GM19324 (cell line): ENCODE results near the gene JAKMIP1.
"Not testable (repeated sequence)": the region's sequence is repeated elsewhere in the genome, so short reads cannot be mapped to it uniquely, and the experiment has no call there.

Source experiments
- ATAC-seq: cut with Tn5 transposase; IDR thresholded peaks from one replicate; pipeline ENCODE4 v1.9.1; 2021; ENCODE audit warnings: mild to moderate bottlenecking, moderate library complexity; ENCODE audit not compliant: unreplicated experiment, low FRiP score

The JAKMIP1 gene

DNA sequence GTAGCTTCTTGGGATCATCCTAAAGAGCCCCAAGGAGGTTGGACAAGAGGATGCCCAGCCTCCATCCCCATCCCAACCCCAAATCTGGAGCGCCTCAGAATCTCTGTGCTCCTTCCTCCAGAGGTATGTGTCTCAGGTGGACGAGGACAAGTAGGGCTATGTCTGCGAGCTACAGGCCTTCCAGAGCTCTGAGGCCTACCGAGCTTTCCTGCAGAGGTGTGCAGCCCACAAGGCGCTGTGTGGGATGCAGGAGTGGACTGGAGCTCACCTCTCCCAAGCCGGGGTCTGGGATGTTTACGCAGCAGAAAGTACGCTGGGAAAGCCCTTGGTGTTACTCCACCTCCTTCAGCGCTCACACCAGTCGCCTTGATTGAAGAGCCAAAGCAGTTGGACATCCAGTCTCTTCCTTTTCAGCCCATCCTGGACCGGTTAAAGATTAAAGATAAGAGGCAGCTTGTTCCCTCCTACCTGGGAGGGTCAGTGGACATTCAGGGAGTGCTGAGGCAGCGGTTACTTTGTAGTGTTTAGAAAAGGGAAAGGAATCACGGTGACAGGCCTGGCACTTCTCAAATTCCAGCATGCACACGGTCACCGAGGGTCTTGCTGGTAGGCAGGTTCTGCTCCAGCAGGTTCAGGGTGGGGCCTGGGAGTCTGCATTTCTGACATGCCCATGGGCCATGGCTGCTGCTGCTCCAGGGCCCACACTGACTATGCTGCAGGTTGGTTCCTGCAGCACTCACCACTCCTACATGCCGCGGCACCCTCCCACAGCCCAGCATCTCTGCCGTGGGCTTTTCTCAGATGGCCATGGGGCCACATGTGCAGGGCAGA, 29.5 kb upstream of the JAKMIP1 start:
- no peak for ATAC-seq

DNA sequence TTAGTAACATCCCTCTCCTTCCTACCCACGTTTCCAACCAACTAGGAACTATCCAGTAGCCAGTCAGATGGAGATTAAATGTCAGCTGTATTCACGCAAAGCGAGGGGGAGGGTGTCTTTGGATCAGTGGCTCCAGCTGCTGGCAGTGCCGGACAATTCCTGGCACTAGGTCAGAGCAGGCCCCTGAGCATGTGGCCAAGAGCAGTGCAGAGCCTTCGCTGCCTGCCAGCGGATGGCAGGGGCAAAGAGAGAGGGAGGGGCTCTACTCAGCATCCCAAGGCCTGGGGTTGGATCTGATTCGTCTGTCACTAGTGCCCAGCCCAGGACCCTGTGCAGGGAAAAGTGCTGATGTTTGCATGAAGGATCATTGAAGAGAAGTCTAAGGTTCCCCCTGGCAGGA, 28.7 kb upstream of the JAKMIP1 start:
- ATAC-seq, result no peak

DNA sequence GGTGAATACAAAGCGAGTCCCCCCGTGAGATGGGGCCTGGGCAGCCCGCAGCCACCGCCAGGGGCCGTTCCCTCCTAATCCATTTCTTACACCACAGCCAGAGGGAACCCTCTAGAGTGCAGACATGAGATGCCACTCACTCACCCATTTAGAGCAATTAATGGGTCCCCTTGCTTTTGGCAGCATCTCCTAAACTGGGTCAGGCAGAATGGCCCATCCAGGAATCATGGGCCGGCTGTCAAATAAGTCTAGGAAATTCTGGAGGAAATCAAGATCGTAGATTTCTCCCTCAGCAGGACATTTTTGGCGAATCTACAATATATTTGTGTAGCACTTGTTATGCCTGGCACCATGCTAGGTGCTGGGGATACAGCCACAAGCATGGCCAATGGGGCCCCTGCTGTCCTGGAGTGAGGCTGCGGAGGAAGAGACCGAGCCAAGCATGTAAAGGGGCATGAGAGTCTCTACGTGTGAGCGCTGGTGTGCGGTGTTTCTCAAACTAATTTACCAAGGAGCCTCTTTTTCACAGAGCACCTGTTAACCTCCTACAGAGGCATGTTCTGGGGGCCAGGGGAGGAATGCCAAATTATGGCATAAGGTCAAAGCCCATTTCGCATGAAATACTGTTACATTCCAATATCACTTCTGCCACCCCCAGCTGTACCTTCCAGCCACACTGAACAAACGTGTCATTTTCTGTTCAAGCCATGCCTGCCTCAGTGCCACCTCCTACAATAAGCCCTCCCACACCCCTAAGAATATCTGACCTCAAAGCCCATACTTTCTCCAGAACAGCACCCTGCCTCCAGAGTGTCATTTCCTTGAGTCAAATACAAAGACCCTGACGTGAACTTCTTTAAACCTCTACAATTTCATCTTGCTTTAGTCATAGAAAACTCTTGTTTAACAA, 28.1 kb upstream of the JAKMIP1 start:
- no peak for ATAC-seq

DNA sequence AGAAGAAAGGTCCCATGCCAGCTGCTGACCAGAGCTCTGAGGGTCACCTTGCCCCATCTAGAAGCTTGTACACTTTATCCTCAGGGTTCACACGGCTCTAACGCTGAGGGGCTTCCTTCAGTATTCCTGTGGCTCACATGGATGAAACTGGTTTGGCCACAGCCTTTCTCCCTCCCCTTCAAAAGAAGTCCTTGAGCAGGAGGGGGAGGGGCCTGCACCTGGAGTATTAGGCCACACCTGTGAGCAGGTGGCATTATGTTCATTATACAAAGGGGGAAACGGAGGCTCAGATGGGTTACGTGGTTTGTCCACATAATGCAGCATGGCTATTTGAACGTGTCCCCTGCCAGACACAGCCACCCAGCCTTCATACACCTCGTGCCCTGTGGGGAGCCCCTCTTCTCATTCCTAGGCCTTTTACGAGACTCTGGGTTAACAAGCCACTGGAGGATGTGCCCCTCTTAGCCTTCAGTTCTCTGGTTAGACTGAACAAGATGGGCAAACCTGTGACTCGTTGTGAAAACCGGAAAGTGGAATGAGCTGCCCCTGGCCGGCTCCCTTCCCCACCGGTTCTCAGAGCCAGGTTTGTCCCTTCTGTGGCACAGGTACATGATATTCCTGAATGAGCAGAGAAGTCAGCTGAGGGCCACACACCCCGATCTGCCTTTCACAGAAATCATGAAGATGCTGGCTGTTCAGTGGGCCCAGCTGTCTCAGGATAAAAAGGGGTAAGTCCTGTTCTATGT, 27.2 kb upstream of the JAKMIP1 start:
- ATAC-seq, result no peak

DNA sequence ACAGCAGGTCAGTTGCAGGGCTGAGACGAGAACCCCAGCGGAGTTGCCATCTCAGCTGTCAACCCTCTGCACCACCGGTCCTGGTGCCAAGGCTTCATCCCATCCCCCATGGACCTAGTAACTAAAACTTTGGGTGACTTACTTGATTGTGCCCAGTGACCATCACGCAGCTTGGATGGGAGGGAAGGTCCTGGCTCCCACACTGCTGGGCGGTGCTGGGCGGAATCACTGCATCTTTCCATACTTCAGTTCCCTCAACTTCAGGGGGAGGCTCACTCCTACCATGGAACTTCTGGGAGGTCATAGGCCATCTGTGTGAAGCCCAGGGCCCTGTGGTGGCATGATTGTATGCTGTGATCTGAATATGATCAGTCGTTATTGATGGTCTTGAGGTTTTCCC, 26.2 kb upstream of the JAKMIP1 start:
- no peak for ATAC-seq

DNA sequence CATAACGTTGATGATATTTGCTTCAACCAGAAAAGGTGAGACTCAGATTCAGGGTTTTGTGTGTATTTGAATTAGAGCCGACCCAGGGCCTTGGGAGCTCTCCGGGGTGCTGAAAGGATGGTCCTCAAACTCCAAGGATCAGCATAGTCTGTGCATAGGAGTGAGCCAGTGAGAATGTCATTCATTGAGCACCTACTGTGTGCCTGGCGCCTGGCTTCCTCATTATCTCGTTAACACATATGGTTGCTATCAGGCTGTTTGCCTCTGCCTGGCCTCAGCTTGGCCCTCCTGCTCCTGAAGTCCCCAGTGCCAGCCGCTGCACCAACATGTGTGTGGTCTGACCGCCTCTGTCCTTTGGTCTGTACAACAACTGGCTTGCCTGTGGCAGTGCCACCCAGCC, 25.1 kb upstream of the JAKMIP1 start:
- no peak for ATAC-seq

DNA sequence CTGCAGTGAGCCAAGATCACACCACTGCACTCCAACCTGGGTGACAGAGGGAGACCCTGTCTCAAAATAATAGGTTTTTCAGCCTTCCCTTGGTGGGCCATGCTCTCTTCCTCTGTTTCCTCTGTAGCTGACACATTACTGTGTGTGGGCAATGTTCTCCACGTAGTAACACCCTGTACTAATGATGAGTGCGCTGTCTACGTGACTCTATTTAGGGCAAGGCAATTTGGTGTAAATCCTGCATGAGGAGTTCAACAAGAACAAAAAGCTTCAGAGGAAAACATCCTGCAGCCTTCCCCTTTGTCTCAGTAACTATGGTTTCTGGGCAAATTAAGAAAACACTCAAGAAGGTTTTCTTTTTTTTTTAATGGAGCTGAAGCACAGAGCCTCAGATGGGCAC, 24.4 kb upstream of the JAKMIP1 start:
- ATAC-seq, result no peak

DNA sequence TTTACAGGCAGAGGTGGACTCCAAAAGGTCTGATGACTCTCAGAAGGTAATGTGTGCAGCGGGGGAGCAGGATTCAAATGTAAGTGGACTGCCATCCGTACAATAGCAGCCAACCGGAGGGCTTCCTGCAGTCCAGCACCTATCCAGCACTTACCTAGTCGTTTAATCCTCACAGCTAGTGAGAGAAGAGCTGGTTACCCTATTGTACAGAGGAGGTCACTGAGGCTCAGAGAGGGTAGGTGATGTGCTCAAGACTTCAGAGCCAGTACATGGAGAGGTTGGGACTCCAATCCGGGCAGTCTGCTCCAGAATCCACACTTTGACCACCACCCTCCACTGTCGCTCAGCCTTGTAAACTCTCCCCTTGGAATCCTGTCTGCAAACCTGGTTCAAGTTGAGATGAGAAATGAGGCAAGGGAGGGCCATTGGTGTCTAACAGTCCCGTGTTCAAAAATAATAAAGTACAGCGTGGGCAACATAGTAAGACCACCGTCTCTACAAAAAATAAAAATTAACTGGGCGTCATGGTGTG, 22.5 kb upstream of the JAKMIP1 start:
- no peak for ATAC-seq

DNA sequence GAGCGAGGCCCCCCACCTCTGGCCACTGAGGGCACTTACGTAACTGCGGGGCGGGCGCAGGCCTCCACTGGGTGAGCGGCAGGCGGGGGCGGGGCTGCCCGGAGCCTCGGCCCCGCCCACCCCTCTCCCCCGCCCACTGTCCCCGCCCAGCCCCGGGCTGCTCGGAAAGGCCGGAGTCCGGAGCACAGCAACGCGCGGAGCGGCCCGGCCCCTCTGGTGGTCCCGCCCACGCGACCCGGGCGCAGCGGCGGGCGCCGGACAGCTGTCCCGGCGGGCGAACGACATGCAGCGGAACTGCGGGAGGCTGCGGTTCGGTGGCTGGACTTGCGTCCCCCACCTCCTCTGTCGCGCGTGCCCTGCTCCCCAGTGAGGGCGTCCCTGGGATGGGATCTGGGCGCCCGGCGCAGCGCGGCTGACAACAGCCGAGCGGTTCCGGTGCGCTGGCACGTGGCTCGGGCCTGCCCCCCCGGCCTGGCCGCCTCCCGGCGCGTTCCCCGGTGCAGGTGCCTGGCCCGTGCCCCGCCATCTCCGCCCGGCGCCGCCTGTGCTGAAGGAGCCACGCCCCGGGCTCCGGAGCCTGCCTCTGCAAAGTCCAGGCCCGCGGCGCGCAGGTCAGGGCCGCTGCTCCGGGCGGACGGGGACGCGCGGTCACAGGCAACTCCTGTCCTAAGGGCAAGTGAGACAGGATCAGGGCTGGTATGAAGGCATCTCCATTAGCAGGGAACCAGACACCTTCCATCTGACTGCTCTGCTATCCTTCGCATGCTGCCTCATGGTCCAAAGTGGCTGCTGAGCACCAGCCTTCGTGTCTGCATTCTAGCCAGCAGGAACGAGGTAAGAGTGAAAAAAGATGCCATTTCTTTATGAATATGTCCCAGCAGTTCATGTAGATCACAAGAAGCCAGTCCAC, 21.8 kb upstream of the JAKMIP1 start:
- ATAC-seq, result no peak

DNA sequence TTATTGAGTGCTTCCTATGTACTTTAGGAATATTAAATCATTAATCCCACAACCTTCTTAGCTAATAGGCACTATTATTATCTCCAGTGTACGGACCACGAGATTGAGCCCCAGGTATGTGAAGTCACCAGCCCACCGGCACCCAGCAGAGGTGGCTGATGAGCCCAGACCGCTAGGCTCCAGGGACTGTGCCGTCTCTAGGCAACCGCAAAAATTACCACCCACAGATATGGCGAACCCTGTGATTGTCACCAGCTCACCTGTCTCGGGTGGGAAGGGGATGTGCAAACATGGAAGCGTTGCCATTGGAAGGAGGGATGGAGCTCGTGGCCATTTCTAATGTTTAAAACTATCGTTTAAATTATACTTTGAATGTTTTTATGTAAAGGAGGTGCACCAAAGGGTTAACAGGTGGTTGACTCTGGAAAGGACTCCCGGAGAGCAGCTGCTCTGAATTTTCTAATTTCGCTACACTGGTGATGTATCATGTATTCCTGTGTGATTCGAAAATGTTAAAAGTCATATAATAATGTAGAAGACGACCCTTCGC, 21.0 kb upstream of the JAKMIP1 start:
- ATAC-seq, result no peak

DNA sequence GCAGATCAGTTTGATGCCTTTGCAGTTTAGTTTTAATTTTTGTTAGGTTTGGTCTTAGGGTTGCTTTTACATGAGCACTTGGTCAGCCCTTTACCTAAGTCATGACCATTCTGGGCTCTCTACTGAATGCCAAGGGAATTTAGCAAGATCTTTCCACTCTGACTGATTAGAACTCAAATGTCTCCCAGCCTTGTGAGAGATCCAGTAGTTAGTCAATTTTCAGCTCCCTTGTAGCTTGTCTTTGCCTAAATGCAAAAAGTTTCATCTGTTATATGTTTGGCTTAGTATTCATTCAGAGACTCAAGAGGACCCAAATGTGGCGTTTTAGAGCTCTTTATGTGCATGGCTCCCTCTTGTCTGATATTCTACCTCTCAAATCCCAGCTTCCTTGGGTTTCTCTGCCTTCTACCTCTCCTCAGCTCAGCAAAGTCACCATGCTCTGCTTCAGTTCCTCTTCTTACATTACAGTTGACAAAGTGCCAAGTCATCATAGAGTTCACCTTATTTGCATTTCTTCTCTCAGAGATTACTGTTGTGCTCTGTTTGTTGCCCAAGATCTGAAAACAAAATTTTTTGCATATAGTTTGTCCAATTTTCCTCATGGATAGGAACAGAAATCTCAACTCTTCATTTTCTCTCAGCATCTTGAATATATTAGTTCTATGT, 17.5 kb upstream of the JAKMIP1 start:
- ATAC-seq, result peak; percentile 89

DNA sequence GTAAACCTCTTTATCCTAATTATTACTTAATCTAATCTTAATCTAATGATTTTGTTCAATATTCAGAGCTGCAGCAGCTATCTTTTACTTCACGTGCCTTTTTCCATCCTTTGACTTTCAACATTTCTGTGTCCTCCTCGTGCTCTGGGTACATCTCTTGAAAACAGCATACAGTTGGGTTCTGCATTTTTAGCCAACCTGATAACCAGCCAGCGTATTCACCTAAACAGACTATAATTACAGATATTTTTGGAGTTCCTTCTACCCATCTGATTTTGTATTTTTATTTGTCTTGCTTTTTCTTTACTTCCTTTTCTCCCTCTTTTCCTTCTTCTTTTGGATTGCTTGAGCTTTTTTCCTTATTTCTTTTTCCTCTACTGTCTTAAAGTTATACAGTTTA, 16.2 kb upstream of the JAKMIP1 start:
- ATAC-seq, result no peak

DNA sequence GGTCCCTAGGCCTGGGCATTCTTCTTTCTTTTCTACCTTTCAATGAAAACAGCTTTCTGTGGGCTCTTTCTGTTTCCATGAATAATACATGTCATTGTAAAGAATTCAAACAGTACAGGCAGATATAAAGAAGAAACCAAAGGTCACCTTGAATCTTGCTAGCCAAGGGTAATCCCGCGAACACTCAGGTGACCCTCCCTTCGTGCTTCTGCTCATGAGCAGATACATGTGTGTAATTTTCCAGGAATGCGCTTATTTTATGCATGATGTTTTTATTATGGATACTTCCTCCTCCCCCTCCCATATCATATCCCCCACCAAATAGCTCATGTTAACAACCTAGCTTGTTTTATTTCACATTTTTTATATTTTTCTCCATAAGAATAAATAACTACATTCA, 9.6 kb upstream of the JAKMIP1 start:
- ATAC-seq, result no peak

DNA sequence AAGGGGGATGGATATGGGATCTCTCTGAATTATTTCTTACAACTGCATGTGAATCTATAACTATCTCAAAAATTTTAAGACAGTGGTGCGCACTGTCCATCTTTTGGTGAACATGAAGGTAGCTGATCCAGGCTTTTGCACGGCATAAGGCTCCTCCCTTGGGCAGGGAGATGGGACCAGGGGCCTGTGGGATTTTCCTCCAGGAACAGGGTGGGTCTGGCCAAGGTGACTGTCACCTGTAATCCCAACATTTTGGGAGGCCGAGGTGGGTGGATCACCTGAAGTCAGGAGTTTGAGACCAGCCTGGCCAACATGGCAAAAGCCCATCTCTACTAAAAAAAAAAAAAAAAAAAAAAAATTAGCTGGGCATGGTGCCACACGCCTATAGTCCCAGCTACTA, 8.9 kb upstream of the JAKMIP1 start:
- not testable (repeated sequence) for ATAC-seq

DNA sequence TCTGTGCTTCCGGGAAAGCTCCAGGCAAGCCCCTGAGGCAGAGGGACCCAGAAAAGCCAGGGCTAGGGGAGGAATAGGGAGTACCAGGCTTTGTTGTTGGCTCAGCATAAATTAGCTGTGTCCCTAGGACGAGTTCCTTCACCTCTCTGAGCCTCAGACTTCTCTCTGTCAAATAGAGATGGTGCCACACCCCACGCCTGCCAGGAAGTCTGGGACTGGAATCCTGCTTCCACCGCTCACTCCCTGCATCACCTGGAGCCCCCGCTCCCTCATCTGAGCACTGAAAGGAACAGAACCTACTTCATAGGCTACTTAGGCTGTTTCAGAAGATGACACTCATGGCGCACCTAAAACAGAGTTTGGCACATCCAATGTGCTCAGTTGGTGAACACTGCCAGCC, 8.1 kb upstream of the JAKMIP1 start:
- no peak for ATAC-seq

DNA sequence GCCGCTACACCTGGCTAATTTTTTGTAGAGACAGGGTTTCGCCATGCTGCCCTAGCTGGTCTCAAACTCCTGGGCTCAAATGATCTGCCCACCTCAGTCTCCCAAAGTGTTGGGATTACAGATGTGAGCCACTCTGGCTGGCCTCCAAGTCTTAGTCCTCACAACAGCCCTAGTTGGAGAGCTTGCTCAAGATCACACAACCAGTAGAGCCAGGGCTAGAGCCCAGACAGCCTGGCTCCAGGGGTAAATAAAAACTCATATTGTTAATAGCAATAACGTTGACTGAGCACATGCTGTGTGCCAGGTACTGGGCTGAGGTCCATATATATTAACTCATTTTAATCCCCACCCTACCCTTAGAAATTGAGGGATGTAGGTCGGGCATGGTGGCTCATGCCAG, 7.3 kb upstream of the JAKMIP1 start:
- ATAC-seq, result no peak

DNA sequence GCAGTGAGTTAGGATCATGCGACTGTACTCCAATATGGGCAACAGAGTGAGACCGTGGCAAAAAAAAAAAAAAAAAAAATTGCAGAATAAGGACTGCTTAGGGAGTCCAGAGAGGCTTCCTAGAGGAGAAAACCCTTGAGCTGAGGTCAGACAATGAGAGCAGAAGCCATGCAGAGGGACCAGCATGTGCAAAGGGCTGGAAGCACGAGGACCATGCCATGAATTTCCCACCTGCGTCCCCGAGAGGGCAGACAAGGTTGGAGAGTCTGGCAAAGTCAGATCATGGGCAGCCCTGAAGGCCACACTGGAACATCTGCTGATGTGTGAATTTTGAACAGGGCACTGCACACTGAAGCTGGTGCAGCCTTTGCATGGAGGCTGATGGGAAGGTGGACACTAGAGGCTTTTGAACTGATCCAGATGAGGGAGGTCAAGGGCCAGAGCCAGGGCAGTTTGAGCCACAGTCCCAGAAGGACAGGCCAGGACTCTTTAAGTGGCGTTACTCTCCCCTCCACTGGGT, 6.5 kb upstream of the JAKMIP1 start:
- no peak for ATAC-seq

DNA sequence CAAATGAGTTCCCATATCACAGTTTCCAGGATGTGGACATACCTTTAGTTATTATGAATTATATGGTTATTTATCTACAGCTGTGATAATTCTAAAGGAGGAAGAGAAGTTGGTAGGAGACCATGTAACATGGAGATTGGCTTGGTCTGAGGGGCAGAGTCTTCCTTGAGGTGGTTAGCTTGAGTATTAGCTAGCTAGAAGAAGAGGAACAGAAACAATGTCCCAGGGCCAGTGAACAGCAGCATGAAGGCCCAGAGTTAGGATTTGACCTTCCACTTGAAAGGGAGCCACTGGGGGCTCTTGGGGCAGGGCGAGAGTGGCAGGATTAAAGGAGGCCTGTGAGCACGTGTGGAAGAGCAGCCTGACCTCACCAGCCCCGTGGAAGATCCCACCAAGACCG, 5.6 kb upstream of the JAKMIP1 start:
- no peak for ATAC-seq

DNA sequence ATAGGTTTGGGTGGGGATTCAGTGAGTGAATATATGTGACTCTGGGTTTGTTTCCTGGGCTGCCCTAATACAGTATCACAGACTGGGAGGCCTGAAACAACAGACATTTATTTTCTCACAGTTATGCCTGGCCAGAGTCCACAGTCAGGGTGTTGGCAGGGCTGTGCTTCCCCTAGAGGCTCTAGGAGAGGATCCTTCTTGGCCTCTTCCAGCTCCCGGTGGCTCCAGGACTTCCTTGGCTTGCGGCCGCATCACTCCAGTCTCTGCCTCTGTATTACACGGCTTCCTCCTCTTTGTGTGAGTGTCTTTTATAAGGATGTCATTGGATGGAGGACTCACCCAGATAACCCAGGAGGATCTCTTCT, 5.2 kb upstream of the JAKMIP1 start:
- ATAC-seq, result no peak
